NOMO-1 treated with DMSO at 0.1 percent for 48 hours (cell line): ENCODE results near the gene RRP1B.

ENCODE experiments used
- DNase-seq: peaks from one replicate; lab custom pipeline; 2025; ENCODE audit not compliant: unreplicated experiment; lab: John Stamatoyannopoulos, UW

The RRP1B gene

DNA sequence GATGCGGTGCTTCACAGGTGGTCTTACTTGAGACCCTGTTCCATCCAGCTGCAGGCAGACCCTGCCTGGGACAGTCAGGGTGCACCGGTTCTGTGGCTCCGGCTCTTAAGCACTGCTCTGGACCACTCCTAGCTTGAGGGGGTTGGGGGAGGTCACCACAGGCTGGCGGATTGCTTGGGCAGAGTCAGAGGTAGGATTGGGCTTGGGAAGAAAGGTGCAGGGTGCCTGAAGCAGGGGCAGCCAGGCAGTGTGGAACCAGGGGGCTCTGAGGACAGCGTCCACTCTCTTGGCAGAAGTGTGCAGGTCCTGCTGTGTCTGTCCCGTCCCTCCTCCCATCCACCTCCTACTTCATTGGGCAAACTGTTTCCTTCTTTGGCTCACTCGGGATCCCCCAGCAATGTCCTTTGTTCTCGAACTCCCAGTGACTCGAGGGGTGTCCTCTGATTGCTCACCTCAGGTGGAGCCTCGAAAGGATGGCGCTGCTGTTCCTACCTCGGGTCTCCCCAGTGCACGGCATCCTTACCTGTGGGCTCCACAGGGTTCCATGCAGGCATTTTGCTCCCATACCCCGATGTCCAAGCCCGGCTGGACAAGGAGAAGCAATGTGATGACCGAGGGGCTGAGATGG, 61.3 kb downstream of the RRP1B start:
- DNase-seq, result no peak

DNA sequence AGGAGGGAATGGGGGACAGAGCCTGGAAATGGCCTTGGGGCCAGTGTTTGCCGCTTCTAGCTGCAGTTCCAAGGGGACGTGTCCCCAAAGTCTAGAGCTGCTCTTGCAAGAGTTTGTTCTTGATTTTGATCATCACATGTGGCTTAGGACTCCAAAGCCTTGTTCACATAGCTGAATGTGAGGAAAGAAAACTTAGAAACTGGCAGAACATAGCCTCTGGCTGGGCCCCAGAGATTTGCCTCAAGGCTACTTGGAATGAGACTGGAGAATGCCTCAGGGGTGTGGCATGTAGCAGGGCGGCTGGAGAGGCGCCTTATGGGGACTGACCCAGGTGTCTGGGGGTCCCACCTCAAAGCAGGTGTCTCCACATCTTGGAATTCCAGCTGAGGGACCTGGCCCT, 61.8 kb downstream of the RRP1B start:
- no peak for DNase-seq

DNA sequence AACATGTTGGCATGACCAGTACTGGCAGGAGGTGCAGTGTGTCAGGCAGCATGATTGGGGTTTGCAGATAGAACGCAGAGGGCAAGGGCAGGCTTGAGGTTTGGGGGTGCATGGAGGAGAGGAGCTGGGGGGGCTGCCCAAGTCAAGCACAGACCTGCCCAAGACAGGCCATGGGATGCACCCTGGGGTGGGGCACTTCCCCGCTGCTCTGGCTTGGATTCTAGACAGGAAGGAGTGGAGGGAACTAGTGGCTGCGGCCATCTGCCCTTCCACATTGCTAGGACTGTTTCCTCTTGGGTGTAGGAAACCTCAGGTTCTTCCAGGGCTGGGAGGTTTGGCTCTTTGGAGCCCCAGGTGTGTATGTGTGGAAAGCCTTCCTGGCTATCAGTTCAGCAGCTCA, 62.6 kb downstream of the RRP1B start:
- no peak for DNase-seq

DNA sequence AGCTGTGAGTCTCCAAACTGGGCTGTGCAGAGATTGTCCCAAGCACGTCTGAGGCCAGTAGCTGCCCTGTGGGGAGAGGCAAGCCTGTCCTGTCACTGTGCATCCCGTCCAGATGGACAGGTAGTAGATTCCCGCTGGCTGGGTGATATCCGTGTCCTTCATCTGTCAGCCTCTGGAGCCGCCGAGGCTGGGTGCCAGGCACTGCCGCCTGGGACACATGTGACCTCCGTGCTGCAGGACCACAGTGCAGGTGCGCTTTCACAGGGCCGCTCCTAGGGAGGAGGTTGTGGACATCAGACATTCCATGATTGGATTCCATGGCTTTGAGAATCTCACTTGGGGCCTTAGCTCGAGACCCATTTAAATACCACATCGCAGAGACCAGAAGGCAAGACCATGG, 64.3 kb downstream of the RRP1B start:
- DNase-seq, result no peak

DNA sequence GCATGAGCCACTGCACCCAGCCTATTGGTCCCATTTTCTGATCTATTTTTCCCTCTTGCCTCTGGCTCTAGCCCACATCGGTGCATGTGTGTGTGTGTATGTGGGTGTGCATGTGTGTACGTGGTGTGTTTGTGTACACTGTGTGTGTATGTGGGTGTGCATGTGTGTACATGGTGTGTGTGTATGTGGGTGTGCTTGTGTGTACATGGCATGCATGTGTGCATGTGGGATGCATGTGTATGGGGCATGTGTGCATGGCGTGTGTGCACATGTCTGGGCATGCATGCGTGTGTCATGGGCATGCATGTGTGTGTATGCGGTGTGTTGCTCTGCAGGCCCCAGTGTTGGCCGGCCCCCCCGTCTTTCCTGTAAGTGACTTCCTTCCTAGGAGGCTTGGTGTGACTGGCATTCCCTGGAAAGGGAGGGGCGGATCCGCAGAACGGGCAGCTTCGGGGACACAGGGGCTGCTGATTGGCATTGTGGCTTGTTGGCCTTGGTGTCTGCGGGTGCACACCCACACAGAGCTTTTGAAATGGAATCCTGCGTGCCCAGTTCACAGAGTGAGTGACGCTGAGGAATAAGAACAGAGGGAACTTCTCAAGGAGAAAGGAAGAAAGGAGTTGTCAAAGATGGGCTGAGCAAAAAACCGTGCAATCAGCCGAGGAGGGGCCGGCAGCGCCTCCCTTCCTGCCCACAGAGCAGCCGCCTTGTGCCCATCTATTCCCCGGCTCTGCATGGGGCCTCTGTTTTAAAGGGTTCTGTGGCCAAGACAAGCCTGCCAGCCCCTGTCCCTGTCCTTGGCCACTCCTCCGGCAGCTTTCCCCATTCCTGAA, 67.5 kb downstream of the RRP1B start:
- DNase-seq, result no peak

DNA sequence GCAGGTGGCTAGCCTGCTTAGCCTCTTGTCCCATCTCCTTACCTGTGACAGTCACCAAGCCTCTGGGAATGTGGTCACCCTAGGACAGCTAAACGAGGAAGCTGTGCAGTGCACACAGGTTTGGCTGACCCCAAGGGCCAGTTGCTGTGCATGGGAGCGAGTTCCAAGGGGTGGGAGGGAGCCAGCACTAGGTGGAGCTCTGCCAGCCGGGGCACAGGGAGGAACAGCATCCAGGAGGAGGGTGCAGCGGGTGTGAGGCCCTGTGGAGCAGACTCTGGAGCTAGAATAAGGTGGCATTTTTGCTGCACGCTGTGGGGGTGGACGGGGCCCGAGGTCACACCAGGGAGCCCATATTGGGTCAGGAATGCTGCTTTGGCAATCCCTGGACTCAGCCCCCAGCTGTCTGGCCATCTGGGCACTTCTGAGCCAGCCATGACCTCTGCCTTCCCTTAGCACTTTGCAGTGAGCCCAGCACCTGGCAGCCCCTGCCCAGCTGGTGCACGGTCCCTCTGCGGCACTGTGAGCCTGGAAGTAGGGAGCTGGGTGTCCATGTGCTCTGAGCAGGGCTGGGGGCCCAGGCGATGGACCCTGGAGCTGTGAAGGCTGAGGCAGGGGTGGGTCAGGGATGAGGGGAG, 68.3 kb downstream of the RRP1B start:
- DNase-seq, result no peak

DNA sequence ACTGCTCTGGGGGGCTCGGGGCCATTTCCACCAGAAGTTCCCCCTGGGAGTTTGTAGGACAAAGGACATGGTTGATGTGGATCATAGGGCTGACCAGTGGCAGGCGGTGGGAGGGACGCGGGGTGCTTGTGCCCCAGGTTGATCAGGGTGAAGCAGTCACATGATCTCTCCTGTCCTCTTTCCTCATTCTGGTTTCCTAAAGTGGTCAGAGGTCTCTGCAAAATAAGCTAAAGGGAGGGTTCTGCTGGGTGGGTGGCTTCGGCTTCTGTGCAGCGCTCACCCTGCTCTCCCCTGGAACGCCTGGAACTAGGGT, 68.8 kb downstream of the RRP1B start:
- DNase-seq, result peak; percentile 41

DNA sequence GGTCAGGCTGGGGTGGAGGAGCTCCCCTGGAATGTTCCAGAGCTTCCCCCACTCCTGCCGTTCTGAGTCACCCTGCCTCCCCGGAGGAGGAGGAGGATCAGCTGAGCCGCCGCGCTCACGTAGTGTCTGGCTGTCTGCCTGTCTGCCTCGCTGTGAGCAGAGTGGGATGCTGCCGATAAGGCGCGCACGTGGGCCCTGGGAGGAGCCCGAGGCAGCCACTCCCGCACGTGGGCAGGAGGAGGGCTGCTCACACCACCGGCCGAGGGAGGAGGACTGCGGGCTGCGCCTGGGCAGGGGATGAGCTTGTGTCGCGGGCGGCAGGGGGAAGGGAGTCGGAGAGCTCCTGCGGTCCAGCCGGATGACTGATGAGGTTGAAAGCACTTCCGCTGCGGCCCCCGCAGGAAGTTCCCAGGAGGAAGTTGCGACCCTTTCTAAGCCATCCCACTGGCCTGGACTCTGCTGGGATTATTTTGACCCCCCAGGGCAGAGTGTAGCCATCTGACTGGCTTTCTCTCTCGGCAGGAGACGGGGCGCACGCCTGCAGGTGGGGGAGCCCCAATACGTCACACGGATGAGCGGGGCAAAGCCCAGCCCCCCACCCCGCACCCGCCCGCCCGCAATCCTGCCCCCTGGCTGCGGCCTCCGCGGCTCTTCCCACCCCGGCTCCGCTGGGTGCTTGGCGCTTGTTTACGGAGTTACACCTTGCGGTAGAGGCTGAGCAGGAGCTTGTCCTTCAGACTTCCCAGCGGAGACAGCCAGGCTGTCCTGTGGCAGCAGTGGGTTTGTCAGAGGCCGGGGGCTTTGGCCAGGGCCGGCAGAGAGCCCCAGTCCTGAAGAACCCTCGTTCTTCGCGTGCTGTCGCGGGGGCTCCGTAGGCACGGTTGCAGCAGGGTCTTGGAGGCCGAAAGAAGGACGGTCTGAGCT, 69.4 kb downstream of the RRP1B start:
- DNase-seq, result peak; percentile 88

DNA sequence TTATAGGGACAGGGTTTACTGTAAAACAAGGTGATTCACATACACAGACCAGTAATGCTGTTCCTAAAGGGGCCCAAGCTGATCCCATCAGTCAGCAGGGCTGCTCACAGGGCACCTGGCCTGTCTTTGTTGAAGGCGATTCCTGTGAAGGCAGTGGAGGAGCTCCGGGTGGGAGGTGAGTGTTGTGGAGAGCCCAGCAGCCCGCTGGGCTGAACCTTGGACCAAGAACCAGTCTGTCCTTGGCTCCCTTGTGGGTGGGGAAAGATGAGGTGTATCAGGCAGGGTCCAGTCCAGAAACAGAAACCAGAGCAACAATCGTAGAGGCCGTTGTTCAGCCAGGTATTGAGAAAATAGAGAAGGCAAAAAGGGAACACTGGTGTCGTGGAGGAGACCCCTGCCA, 72.1 kb downstream of the RRP1B start:
- no peak for DNase-seq

DNA sequence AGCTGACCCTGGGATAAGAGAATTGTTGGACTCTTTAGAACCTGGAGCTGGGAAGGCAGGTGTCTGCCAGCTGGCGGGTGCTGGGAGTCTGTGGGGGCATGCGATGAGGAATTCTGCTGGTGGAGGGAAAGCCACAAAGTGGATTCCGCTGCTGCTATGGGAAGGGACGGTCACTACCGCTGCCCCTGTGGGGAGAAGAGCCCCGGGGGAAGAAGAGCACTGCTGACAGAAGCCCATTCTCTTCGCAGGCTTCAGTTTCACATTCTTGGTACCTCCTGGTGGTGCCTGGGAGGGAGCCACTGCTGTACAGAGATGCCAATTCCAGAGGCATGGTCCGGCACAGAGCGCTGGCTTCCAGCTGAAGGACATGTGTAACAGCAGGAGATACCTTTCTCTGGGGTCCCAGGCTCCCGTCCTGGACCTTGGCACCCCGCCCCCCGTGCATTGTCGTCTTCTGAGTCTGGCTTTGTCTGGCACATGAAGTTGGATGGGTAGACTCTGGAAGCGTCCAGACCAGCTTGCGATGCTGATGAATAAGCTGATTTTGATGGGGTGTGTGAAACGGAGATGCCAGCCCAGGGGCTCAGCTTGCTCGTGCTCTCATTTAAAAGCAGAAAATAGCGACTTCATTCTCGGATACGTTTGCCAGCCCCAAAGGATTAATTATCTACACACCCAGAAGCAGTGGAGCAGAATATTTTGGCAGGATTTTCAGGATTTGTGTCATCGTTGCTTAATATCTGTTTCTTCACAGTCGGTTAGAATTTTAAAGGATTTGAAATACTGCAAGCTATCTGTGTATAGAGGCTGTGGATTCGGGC, 72.7 kb downstream of the RRP1B start:
- DNase-seq, result no peak

DNA sequence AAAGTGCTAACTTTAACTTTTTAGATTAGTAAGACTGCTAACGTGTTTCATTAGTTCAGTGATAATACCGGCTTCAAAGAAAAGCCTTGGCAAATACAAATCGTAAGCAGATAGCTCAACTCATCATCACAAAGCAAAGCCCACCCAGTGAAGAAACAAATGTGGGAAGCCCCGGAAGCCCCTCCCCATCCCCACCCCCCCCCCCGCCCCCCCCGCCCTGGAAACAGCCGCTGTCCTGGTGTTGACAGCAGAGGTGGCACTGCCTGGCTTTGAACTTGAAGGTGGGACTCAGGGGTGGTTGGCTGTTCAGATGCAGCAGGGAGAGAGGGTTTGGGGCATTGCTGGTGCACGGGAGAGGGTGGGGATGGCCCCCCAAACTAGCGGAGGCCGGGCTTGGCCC, 73.7 kb downstream of the RRP1B start:
- DNase-seq, result no peak

DNA sequence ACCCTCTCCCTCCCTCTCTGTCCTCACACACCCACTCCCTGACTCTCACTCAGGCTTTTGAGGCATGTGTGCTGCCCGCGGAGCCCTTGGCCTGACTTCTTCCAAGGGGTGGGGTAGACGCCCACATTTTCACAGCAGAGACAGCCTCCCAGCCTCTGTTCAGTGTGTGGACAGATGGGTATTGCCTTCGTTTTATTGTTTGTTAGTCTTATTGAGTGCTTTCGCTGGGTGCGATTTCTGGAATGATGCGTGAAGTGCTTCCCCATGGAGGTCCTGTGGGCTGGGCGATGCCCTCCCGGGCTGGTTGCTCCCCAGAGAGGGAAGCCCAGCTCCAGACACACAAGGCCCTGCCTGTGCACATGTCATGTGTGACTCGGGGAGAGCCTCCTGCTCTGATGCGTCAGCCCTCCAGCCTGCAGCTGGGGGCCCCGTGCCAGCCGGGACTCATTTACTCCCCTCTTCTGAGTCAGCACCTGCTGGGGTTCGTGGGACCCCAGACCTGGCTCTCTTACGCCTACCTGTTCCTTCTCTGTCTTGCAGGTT, 74.2 kb downstream of the RRP1B start:
- DNase-seq, result no peak

DNA sequence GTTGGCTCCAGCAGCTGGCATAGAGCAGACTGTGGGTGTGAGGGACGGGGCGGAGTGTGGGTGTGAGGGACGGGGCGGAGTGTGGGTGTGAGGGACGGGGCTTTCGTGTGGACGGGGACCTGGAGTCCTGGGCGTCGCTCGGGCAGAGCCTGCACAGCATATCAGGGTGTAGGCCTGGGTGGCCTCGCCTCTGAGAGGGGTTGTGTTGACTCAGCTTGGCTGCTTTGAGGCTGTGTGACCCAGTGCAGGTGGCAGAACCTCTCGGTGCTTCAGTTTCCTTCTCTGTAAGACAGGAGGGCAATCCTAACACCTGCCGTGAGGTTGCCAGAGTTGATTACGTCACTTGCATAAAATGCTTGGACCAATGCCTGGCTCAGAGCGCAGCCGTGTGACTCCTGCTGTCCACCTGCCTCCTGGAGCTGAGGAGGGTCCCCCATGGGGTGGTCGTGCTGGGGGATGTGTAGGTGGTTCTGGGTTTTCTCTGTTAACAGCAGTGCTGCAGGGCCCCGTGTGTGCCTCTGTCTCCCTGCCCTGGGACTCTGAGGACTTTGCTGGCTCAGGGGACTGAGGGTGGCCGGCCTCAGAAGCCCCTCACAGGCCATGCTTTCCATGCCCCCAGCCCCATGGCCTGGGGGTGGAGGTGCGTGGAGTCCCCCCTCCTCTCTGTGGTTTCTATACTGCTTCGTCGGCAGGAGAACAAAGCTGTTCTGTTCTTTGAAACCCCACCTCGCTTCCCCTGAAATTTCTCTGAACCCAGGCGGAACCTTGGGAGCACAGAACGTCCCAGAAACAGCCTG, 75.0 kb downstream of the RRP1B start:
- no peak for DNase-seq

DNA sequence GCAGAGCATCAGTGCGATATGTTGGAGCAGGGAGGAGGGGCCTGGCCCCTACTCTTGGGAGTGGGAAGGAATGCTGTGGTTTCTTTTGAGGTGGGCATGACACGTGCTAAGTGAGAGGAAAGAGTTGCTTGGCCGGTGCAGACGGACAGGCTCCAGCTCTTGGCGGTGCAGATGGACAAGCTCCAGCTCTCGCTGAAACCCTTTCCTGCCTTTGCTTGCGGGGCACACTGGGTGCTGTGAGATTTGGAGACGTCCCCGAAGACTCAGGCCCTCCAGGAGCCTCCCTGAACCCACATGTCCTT, 75.5 kb downstream of the RRP1B start:
- DNase-seq, result no peak

DNA sequence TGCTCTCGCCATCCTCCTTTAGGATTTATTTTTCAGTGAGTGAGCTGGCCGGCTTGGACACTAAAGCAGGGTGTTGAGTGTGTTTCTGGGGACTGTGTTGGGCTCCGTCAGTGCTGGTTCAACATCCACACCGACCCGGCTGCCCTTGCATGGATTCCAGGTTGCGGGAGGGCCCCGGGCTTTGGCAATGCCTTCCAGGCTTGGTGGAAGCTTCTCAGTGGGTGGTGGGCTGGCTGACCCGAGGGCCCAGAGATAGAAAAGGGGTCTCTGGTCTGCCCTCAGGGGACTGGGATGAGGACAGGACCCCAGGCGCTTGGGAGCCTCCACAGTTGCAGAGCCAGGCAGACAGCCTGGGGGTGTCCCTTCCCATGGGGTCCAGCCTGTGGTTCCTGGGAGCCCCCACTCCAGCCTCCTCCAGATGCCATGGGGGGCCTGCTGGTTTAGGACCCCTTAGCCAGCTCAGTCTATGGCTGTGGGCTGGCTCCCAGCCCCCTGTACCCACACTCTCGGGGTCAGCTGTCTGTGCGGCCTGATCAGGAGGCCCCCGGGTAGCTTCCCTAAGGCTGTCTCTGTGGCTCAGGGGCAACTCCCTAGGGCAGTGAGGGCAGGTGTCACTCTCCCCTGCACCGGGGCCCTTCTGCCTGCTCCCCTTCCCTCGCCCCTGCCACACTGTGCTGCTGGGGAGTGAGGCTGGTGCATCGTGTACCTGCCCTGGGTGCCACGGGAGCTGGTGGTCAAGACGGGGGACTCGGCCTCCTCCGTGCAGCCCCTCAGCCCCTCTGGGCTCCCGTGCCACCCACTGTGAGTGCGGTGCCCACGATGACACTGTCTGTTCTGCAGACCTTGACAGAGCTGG, 76.1 kb downstream of the RRP1B start:
- DNase-seq, result no peak

DNA sequence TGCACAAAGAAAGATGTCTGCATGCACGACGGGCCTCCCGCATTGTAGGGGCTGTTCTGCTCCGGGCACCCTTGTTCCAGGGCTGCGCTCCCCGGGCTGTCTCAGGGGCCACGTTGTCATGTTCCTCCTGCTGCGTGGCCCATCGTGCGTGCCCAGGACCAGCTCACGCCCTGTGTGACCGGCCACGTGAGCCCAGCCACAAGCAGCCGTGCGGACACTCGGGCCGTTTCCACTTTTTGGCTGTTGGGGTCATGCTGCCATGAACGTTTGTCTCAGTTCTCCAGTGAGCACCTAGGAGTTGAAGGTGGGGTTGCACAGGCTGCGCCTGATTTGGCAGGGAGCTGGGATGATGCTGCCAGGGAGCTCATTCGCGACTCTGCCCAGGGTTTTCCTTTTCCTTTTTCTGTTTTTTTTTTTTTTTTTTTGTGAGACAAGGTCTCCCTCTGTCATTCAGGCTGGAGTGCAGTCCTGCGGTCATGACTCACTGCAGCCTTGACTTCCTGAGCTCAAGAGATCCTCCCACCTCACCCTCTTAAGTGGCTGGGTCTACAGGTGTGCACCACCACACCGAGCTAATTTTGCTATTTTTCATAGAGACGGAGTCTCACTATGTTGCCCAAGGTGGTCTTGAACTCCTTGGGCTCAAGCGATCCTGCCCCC, 77.0 kb downstream of the RRP1B start:
- no peak for DNase-seq

DNA sequence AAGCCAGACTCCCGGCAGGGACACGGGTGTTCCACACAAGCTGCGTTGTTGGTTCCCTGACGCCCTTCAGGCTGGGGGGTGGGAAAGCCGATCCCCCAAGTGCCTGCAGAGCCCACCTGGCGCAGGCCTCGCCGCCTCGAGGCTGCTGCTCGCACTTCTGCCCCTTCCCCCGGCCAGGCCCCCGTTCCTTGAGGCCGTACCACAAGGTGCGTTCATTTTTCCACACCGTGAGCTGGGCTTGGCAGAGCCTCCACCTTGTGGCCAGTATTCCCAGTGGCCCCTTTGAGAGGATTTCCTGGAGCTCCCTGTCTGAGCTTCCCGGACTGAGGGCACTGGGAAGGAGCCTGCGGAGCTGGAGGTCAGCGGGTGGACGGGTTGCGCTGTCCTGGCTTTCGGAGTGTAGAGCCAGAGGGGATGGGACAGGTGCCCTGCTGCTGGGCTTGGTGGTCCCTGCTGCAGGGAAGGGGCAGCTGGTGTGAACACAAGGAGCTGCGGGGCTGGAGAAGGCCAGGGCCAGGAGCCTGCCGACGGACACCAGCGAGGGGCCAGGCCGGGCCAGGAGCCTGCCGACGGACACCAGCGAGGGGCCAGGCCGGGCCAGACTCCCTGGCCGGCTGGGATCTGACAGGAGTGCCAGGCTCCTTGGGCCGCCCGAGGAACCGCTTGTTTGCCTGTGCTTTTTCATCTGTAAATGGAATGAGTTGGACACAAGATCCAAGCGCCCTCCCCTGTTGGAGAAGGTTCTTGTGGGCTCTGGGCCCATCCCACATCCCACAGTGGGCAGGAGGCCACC, 78.0 kb downstream of the RRP1B start:
- no peak for DNase-seq
